HTR-8/SVneo (cell line): ENCODE measurements around the gene TMEM184A.

Source experiments
- DNase-seq: peaks from one replicate; pipeline ENCODE4 v3.0.0; 2011; ENCODE audit warnings: low spot score, mixed read lengths; ENCODE audit not compliant: insufficient read length
- FAIRE-seq: peaks from 2 replicates; lab custom pipeline; 2011; peaks lifted over from hg19 to GRCh38; lab: Jason Lieb, UNC

Gene TMEM184A

DNA sequence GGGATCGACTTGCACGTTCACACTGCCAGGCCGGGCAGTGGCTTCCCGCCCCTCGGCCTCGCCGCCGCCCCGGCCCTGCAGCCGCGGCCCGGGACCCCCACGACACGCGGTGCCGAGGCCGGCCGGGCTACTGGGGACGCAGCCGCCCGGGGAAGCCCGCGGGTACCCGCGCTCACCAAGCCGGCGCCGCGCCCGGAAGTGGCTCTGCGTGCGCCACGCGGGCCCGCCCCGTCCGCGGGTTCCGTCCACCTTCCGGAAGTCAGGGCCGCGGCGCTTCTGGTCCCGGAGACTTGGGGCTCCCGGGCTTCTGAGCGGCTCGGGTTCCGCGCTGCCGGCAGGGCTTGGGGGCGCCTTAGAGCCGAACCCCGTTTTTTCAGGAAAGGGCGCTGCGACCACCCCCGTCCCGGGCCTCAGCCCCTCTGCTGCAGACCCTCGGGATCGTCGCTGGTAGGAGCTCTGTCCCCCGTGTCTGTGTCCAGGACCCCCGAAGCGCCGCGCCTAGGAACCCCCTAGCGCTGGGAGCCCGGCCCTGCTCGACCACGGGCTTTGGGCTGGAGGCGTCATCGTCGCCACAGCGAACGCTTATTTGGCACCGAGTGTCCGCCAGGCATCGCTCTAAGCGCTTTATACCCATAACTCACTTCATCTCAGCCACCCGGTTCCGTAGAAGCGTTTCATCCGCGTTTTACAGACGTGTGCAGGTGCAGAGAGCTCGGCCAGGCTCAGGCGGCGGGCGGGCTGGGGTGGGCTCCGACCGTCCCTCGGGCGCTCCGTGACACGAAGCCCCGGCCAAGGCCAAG lies 14.0 kb upstream of the TMEM184A start, which contains the start of gene PSMG3:
TSS of gene PSMG3 (minus strand) at position 200 of the 800 bp plus-strand sequence. CDS start 693 bp downstream, outside the sequence.
- DNase-seq (peak; percentile 96), FAIRE-seq (no peak)

DNA sequence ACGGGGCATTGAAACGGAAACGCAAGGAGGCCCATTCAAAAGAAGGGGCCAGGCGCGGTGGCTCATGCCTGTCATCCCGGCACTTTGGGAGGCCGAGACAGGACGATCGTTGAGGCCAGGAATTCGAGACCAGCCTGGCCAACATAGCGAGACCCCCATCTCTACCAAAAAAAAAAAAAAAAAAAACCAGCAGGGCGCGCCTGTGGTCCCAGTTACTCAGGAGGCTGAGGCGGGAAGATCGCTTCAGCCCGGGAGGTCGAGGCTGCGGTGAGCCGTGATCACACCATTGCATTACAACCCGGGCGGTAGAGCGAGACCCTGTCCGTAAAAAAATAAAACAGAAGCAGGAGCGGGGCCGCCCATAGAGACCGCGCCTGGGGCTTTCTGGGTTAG lies 13.4 kb upstream of the TMEM184A start:
- no peak for DNase-seq
- FAIRE-seq = no peak

GRCh38 chr7:1569016-1569415 lies 13.0 kb upstream of the TMEM184A start:
- FAIRE-seq (no peak), DNase-seq (no peak)

GRCh38 chr7:1567896-1568510 lies 12.0 kb upstream of the TMEM184A start:
- no peak for FAIRE-seq

DNA sequence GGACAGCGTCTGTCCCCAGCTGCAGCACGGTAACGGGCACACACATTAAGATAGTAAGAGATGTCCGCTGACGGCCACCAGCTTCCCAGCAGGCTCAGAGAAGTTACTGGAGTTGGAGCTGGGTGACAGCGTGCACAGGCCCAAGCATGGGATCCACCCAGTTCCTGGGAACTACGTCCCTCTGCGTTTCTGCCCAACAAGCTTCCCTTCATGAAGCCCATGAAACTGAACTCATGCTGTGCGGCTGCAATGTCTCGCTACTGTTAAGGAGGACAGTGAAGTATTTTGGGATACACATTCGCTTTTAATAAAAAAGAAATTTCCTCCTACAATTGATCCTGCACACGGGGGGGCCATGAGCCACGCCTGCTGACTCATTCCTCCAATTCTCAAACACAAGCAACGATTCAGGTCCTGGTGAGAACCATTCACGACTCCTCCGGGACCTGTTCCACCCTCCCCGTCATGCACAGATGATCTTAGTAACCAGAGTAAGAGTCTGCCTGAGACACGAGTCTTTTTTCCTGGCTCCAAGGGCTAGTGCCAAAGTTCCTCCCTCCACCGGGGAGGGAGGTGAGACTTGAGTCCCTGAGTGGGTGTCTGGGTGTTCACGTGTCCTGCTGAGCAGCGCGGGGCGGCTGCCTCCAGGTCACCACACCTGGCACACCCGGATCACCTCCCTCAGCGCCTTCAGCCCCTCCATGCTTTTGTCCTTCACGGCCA lies 11.2 kb upstream of the TMEM184A start:
- FAIRE-seq = no peak
- no peak for DNase-seq

More at GRCh38 chr7:1567896-1568510, 12.0 kb upstream of the TMEM184A start:
- no peak for DNase-seq

GRCh38 chr7:1566687-1567048 lies 10.7 kb upstream of the TMEM184A start:
- no peak for DNase-seq
- FAIRE-seq = no peak

DNA sequence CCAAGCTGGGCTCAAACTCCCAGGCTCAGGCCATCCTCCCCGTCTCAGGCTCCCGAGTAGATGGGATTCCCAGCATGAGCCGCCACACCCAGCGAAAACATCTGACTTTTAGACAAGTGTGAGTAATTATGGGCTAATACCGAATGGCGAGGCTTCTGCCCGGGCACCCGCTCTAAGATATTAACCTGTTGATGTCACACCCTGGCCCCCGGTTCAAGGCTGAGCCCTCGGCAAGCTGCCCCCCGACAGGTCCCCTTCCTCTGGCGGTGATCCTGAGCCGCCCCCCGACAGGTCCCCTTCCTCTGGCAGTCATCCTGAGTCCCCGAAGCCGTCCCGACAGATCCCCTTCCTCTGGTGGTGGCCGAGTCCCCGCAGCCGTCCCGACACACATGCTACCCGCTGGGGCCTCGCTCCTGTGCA lies 8.6 kb upstream of the TMEM184A start:
- DNase-seq = no peak
- no peak for FAIRE-seq

DNA sequence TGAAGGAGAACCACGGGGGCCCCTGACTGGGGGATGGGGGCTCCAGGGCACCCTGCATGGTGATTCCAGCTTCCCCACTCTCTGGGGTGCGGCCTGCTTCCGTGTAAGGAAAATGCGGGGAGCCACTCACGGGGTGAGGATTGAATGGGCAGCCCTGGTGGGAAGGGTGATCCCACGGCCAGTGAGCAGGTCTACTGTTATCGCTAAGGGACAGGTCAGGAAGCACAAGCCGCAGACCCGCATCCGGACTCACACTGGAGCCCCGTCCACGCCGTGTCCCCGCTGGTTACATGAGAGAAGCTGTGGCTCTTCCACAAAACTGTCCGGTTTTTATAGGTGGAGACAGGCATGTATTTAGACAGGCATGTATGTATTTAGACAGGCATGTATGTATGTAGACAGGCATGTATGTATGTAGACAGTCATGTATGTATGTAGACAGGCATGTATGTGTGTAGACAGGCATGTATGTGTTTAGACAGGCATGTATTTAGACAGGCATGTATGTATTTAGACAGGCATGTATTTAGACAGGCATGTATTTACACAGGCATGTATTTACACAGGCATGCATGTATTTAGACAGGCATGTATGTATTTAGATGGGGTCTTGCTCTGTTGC lies 8.1 kb upstream of the TMEM184A start:
- DNase-seq (no peak), FAIRE-seq (peak; percentile 95)

GRCh38 chr7:1562597-1563051 lies 6.6 kb upstream of the TMEM184A start:
- no peak for FAIRE-seq
- no peak for DNase-seq

- FAIRE-seq (peak; percentile 49), DNase-seq (no peak)
These were observed 6.1 kb upstream of the TMEM184A start for GRCh38 chr7:1562116-1562515.

GRCh38 chr7:1561036-1561940 lies 5.3 kb upstream of the TMEM184A start:
- no peak for DNase-seq
- FAIRE-seq = no peak

DNA sequence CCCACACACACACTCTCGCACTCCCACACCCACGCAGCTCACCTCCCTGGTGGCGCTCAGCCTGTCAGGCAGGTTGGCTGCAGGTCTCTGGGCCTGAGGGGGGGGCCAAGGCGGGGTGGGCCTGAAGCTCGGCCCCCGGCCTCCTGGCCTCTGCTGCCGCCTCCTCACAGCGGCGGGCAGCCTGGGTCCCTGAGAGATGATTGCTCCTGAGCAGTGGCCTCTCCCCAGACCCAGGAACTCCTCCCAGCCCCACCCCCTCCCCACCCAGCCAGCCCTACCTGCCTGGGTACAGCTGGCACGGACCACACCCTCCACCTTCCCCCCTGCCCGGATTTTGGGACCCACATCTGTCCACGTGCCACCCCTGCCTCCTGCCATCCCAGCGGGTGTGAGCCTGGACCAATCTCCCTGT lies 4.6 kb upstream of the TMEM184A start:
- FAIRE-seq (no peak), DNase-seq (no peak)

GRCh38 chr7:1559626-1560590 lies 3.9 kb upstream of the TMEM184A start:
- FAIRE-seq = no peak

DNA sequence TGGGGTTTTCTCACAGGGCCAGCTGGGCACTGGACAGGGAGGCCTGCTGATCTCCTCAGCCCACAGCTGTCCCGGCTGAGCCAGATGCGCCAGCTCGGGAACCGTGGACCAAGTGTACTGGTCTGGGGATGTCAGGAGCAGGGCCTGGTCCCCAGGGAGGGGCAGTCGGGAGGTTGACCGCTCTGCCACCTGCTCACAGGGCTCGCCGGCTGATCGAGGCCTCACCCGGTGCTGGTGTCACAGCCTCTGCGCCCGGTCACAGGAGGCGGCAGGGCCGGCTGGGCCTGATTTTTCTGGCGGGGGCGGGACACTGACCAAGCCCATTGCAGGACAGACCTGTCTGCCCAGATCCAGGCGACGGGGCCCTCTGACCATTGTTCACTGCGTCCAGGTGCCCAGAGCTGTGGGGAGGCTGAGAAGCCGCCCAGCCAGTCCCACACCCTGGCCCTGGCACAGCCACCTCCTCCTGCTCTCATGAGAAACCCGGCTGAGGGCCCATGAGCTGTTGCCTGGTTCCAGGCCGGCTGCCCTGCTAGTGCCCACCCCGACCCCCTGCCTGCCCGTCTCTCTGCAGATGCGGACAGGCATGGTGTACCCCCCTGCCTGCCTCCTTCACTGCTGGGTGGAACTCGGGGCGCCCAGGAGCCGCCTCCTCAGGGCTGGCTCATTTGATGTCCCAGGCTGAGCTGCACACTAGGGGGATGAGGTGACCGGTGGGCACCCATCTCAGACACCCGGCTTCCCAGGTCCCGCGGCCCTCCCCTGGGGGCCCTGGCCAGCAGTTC lies 3.0 kb upstream of the TMEM184A start:
- FAIRE-seq (no peak), DNase-seq (no peak)

More at GRCh38 chr7:1559626-1560590, 3.9 kb upstream of the TMEM184A start:
- DNase-seq = no peak

DNA sequence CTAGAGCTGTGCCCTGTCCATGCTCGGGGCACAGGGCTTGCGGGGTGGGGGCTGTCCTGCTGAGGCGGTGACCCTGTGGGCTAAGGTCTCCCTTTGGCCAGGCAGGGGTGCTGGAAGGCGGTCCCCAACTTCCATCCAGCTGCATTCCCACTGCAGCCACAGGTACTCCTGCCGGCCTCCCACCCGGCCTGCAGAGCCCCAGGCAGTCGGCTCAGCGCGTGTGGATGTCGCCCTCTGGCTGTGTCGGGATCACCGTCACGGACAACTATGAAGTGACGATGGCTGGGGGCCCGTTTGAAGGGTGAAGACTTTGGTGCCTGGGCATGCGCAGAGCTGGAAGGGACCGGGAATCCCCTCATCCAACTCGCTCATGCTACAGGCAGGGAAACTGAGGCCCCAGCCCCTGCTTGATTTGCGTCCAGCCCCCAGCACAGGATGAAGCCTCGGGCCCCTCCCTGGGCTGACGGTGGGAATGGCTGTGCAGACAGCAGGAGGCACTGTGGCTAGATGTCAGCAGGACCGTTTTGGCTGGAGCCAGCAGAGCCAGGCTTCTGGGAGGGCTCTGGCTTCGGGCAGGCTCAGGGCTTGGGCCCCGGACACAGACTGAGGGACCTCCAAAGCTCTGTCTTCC lies 2.3 kb upstream of the TMEM184A start:
- no peak for DNase-seq
- FAIRE-seq = peak; percentile 79

DNA sequence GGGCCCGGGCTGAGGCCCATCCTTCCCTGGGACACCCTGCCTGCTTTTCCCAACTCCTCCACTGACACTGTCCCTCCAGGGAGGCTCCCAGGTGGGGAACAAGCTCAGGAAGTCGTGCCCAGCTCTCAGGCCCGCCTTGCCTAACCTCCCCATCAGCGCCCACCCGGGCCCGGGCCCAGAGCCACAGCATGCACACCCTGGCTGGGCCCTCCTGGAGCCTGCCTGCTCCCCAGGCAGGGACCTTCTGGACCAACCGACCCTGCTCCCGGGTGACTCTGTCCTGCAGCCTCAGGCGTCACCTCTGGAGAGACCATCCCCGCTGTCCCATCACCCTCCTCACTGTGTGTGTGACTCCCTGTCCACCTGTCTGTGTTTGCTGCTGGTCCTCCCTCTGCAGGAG lies 1.8 kb upstream of the TMEM184A start:
- DNase-seq = no peak
- FAIRE-seq = no peak

- no peak for FAIRE-seq
- DNase-seq = no peak
These were observed 1.0 kb upstream of the TMEM184A start for GRCh38 chr7:1557006-1557405.
